ENCODE data around the gene HSPE1.
A peak's percentile ranks its signal among the peaks of the same experiment; 100 is the strongest.
"Not testable (repeated sequence)": the region's sequence is repeated elsewhere in the genome, so short reads cannot be mapped to it uniquely, and the experiment has no call there.

Gene HSPE1

DNA sequence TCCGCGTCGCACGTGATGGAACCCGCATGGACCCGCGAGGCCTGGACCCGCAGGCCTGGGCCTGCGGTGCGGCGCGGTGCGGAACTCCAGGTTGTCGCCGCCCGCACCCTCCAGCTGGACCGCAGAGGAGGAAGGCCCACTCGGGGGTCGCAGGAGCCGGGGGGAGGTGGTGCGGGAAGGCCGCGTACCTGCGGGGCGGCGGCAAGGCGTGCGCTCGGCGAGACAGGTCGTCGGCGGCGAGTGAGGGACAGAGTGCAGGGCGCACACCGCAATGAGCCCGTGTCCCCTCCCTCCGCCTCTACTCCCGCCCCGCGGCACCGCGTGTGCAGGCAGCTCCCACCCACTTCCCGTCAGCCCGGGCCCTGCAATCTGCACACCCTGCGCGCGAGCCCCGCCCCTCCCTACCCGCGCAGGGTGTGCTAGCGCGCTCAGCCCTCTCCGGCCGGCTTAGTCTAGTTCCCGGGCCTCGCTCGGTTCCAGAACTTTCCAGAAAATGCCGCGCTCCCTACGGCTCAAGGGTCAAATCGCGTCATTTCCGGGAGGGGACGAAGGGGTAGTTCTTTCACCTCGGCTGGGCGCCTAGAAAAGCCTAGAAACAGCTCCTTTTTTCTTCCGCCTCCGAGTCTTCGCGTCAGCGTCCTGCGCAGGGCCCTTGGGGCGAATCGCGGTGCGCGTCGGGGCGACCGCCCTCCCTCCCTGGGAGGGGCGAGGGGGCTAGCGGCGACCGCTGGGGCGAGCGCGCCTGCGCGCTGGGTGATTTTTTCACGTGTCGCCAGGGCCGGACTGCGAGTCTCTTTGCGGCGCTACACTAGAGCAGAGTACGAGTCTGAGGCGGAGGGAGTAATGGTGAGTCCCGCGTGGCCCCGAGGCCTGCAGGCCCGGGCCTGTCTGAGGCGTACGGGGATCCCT, at the start of gene HSPE1, which contains the start of gene HSPD1:
HSPE1 (plus strand) TSS at position 786 of the 909 bp plus-strand sequence; CDS start at position 844, 58 bp downstream.
HSPD1 (minus strand) TSS at position 247 of the 909 bp plus-strand sequence. CDS start 992 bp downstream, outside the sequence.
- ChIA-PET POLR2A (ENCODE audit: low non-redundant PET) (interaction anchor here (0.5 to 1.0 kb wide), 4 partner anchors 14 to 281 kb away, joined by 3 to 10 read pairs (median 4); partner anchors contain the start of gene MOB4), CTCF (interaction anchor here (0.6 to 0.7 kb wide), 2 partner anchors 39 to 96 kb away, joined by 3 read pairs; no protein-coding TSS in a partner anchor)
- TF ChIP-seq, protein P1, sequence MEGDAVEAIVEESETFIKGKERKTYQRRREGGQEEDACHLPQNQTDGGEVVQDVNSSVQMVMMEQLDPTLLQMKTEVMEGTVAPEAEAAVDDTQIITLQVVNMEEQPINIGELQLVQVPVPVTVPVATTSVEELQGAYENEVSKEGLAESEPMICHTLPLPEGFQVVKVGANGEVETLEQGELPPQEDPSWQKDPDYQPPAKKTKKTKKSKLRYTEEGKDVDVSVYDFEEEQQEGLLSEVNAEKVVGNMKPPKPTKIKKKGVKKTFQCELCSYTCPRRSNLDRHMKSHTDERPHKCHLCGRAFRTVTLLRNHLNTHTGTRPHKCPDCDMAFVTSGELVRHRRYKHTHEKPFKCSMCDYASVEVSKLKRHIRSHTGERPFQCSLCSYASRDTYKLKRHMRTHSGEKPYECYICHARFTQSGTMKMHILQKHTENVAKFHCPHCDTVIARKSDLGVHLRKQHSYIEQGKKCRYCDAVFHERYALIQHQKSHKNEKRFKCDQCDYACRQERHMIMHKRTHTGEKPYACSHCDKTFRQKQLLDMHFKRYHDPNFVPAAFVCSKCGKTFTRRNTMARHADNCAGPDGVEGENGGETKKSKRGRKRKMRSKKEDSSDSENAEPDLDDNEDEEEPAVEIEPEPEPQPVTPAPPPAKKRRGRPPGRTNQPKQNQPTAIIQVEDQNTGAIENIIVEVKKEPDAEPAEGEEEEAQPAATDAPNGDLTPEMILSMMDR (conservative IDR thresholded peaks at IDR 0.05; ENCODE audit: low read depth) = no peak
- peak within 1 kb of the TSS; percentile 97 for H3K27ac ChIP-seq
- DNase-seq (ENCODE audit: low spot score) = peak; percentile 96

DNA sequence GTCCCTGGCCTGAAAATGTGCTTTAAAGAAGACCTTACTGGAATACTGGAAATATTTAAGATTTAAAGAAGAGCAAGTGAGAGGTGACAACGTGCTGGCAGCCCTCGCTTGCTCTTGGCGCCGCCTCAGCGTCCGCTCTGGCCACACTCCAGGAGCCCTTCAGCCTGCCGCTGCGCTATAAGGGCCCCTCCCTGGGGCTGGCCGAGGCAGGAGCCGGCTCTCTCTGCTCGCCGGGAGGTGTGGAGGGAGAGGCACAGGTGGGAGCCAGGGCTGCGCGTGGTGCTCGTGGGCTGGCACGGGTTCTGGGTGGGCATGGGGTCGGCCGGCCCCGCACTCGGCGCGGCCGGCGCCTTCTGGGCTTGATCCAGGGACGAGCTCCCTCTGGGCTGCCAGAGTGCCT, 49.7 kb upstream of the HSPE1 start:
- POLR2A ChIA-PET (ENCODE audit: low non-redundant PET) = no interaction called here

GRCh38 chr2:197450935-197451358, 49.2 kb upstream of the HSPE1 start:
- CTCF ChIA-PET = interaction anchor here (0.5 kb wide), 1 partner anchor 74 kb away, joined by 3 read pairs; no protein-coding TSS in a partner anchor
- H3K27ac ChIP-seq; DNase-seq (ENCODE audit: low spot score); POLR2A ChIA-PET (ENCODE audit: low non-redundant PET): not testable (repeated sequence)

More for the DNA sequence above, 49.7 kb upstream of the HSPE1 start:
- CTCF ChIA-PET = interaction anchor here (0.5 kb wide), 1 partner anchor 75 kb away, joined by 3 read pairs; no protein-coding TSS in a partner anchor
- TF ChIP-seq, protein P1 (conservative IDR thresholded peaks at IDR 0.05; ENCODE audit: low read depth) = no peak
- no peak for DNase-seq (ENCODE audit: low spot score)
- H3K27ac ChIP-seq = no peak overlapping the region

DNA sequence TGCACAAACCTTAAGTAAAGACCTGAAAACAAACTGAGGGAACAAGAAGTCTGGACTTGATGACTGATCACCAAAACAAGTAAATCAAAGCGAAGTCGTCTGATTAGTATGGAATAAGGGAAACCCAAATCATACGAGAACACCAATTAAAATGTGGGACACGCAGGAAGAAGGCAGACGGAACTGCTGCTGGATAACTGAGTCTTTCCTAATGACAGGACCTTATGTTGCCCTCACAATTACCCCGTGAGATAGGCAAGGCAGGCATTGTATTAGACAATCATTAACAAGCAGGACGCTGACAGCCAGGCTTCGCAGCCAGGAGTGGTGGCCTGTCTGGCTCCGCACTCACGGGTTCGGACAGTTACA, 47.4 kb upstream of the HSPE1 start:
- no peak for DNase-seq (ENCODE audit: low spot score)
- TF ChIP-seq, protein P1 (conservative IDR thresholded peaks at IDR 0.05; ENCODE audit: low read depth) = no peak
- ChIA-PET CTCF (no interaction called here), POLR2A (ENCODE audit: low non-redundant PET) (interaction anchor here (0.5 to 1.0 kb wide), 2 partner anchors 17 to 31 kb away, joined by 7 to 9 read pairs; partner anchors contain the start of gene SF3B1)
- H3K27ac ChIP-seq = peak overlapping the region; percentile 99

GRCh38 chr2:197453123-197453913, 46.9 kb upstream of the HSPE1 start, which contains the start of gene COQ10B:
Gene COQ10B (plus strand): TSS chr2:197453552. CDS start chr2:197453561, 9 bp downstream.
- H3K27ac ChIP-seq = peak within 1 kb of the TSS; percentile 99
- DNase-seq (ENCODE audit: low spot score) = peak; percentile 98
- TF ChIP-seq, protein P1 (conservative IDR thresholded peaks at IDR 0.05; ENCODE audit: low read depth) = no peak
- ChIA-PET CTCF (no interaction called here), POLR2A (ENCODE audit: low non-redundant PET) (interaction anchor here (1.0 kb wide), 1 partner anchor 18 kb away, joined by 7 read pairs; the partner anchor contains the start of gene SF3B1)

DNA sequence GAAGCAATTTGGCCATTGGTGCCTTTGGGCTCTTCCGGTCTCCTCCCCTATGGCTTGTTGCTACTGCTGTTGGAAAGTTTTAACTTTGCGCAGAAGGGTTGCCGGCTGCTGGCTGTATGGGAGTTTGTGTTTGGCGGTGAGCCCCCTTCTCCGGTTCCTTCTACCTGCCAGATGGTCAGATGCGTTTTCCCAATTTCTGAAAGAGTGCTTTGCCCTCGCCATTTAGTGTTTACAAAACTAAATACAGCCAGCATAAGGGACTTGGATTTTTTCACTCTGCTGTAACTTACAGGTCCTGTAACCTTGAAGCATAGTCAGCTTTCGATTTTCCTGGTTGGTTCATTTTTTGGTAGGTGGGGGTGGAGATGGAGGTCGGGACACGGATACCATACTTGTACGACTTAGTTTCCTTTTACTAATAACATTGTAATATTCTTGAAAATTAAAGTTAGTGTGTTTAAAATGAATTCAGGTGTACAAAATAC, 46.2 kb upstream of the HSPE1 start:
- TF ChIP-seq, protein P1 (conservative IDR thresholded peaks at IDR 0.05; ENCODE audit: low read depth) = no peak
- peak; percentile 82 for DNase-seq (ENCODE audit: low spot score)
- ChIA-PET POLR2A (ENCODE audit: low non-redundant PET) (no interaction called here), CTCF (no interaction called here)
- peak overlapping the region; percentile 99 for H3K27ac ChIP-seq
